Skeletal muscle tissue (tissue), 4 donors: Measurements from ENCODE around the gene PDE6B. TPM values are rescaled to one million over a fixed set of nuclear protein-coding genes. Genes with fewer than 3 reads are reported as not detected.

ENCODE experiments used
- H3K27ac ChIP-seq: one replicate; pipeline ENCODE4 v1.7.0; 2013; ENCODE audit warnings: mild to moderate bottlenecking, low read depth, low read length, inconsistent platforms
- H3K27me3 ChIP-seq, 3 donors: one replicate each; pipeline ENCODE4 v1.7.0; 2013; ENCODE audit warnings: low read length in 3 of 3; ENCODE audit not compliant: control insufficient read depth in 3 of 3, insufficient read depth in 3 of 3
- H3K36me3 ChIP-seq, 3 donors: one replicate each; pipeline ENCODE4 v1.7.0; 2013; ENCODE audit warnings: low read length in 3 of 3; ENCODE audit not compliant: control insufficient read depth in 3 of 3, insufficient read depth in 3 of 3
- H3K4me1 ChIP-seq, 3 donors: one replicate each; pipeline ENCODE4 v1.7.0; 2013; ENCODE audit warnings: low read length in 3 of 3, mild to moderate bottlenecking in 3 of 3; ENCODE audit not compliant: control insufficient read depth in 3 of 3, insufficient read depth in 3 of 3
- H3K4me3 ChIP-seq, 3 donors: one replicate each; pipeline ENCODE4 v1.7.0; 2013; ENCODE audit warnings: low read length in 3 of 3
- H3K9ac ChIP-seq, 3 donors: one replicate each; pipeline ENCODE4 v1.7.0; 2013; ENCODE audit warnings: low read length in 3 of 3, mild to moderate bottlenecking in 3 of 3, moderate library complexity in 2 of 3, low read depth in 1 of 3
- H3K9me3 ChIP-seq, 3 donors: one replicate each; pipeline ENCODE4 v1.7.0; 2013; ENCODE audit warnings: low read length in 3 of 3; ENCODE audit not compliant: control insufficient read depth in 3 of 3
- total RNA-seq: library from RNA; depleted of rRNA; stranded (reverse); fragments of >200 nt; gene quantifications from one replicate; pipeline ENCODE4 v1.2.3, GENCODE V29; 2014
- donor health status: Osteomylitis.

The PDE6B gene
- total RNA-seq, 1 donor from 2014 or later: 8.9 TPM

DNA sequence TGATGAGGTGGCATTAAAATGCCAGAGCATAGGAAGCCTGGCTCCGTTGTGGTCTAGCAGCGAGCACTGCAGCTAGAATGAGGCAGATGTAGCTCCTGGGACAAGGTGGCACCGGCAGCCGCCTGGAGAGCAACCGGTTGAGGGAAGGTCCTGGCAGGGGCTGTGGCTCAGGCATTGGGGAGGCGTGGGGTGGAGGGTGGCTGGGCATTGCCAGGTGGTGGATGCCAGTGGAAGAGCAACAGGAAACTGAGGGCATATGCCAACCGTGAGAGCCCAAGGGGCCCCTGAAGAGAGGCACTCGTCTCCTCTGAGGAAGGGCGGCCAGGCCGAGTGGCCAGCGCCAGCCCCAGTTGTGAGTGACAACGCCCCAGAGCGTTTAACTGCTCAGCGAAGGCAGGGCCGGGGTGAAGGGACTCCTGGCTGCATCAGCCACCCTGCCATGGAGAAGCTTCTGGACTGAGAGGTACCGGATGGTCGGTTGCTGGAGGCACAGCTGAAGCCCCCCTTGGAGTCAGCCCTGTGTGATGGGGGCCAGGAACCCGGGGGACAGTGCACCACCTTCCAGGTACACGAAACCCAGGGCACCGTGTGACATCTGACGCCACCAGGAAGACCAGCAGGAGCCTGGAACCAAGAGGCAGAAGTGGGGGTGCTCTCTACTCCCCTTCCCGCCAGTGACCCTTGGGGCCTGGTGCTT is 13.2 kb upstream of the PDE6B start:
- H3K9me3 ChIP-seq: peaks cover 0 to 3% (median 0%) of the 10 kb centered on the region in 3 donors
- H3K36me3 ChIP-seq: no peaks in the 10 kb centered on the region
- H3K4me1 ChIP-seq: no peaks in the 10 kb centered on the region
- peaks cover 0 to 16% (median 5%) of the 10 kb centered on the region in 3 donors for H3K27me3 ChIP-seq
- no peak overlapping the region for H3K9ac ChIP-seq
- H3K27ac ChIP-seq: no peak overlapping the region
- H3K4me3 ChIP-seq: no peak overlapping the region

GRCh38 chr4:612749-613125 is 12.6 kb upstream of the PDE6B start:
- Histone ChIP-seq H3K4me1 (no peaks in the 10 kb centered on the region), H3K9ac (no peak overlapping the region), H3K4me3 (no peak overlapping the region), H3K36me3 (no peaks in the 10 kb centered on the region), H3K27me3 (peaks cover 0 to 19% (median 8%) of the 10 kb centered on the region in 3 donors), H3K27ac (no peak overlapping the region), H3K9me3 (peaks cover 0 to 3% (median 0%) of the 10 kb centered on the region in 3 donors)

GRCh38 chr4:613126-613525 is 12.2 kb upstream of the PDE6B start:
- Histone ChIP-seq H3K4me3 (no peak overlapping the region), H3K27ac (no peak overlapping the region), H3K9ac (no peak overlapping the region), H3K36me3 (no peaks in the 10 kb centered on the region), H3K9me3 (peaks cover 0 to 3% (median 0%) of the 10 kb centered on the region in 3 donors), H3K4me1 (no peaks in the 10 kb centered on the region), H3K27me3 (peaks cover 4 to 19% (median 11%) of the 10 kb centered on the region in 3 donors)

DNA sequence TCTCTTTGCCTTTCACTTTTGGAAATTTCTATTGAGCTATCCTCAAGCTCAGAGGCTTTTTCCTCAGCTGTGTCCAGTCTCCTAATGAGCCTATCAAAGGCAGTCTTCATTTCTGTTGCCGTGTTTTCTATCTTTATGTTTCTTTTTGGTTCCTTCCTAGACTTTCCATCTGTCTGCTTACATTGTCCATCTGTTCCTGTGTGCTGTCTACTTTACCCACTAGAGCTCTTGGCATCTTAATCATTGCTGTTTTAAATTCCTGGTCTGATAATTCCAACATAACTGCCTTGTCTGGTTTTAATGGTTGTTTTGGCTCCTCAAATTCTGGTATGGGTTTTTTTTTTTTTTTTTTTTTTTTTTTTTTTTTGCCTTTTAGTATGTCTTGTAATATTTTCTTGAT is 9.3 kb upstream of the PDE6B start:
- Histone ChIP-seq H3K27ac (no peak overlapping the region), H3K9me3 (peaks cover 0 to 3% (median 2%) of the 10 kb centered on the region in 3 donors), H3K27me3 (peaks cover 4 to 19% (median 8%) of the 10 kb centered on the region in 3 donors), H3K9ac (no peak overlapping the region), H3K4me1 (no peaks in the 10 kb centered on the region), H3K4me3 (no peak overlapping the region), H3K36me3 (no peaks in the 10 kb centered on the region)

GRCh38 chr4:616911-617643 is 8.3 kb upstream of the PDE6B start:
- no peaks in the 10 kb centered on the region for H3K4me1 ChIP-seq
- no peak overlapping the region for H3K4me3 ChIP-seq
- peaks cover 0 to 2% (median under 1%) of the 10 kb centered on the region in 3 donors for H3K9me3 ChIP-seq
- peaks cover 4 to 20% (median 8%) of the 10 kb centered on the region in 3 donors for H3K27me3 ChIP-seq
- H3K36me3 ChIP-seq: no peaks in the 10 kb centered on the region
- no peak overlapping the region for H3K27ac ChIP-seq
- H3K9ac ChIP-seq: no peak overlapping the region

DNA sequence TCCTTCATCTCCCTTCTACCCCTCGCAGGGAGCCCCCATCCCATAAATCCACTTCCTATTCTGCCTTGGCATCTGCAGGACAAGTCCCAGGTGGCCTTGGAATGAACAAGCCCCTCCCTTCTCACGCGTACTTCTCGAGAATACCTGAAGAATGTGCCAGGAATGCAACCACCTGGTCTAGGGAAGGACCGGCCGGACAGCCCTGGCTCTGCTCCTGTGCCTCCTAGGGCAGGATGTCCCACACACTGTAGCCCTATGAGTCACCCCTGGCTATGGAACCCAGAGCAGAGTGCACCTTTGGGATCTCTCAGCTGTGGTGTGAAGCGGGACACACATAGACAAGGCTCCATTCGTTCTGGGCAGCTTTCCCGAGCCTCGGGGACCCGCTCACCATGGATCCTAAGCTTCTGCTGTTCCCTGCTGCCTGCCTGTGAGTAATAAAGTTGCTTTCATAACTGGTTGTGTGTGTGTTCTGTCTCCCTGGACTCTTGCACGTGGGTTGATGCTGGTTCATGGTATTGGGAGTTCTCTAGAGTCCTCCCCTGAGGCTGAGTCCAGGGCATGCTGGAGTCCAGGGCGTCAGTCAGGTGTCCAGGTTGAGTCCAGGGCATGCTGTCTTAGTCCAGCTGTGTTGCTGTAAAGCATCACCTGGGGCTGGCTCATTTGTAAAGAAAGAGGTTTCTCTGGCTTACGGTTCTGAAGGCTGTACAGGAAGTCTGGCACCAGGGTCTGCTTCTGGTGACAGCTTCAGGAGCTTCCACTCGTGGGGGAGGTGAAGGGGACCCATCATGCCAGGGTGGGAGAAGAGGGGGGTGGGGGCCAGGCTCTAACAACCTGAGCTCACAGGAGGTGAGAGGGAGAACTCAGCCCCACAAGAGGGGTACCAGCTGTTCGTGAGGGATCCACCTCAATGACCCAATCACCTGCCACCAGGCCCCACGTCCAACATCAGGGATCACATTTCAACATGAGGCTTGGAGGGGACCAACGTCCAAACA is 7.4 kb upstream of the PDE6B start:
- Histone ChIP-seq H3K9ac (no peak overlapping the region), H3K4me3 (no peak overlapping the region), H3K27me3 (peaks cover 4 to 16% (median 10%) of the 10 kb centered on the region in 3 donors), H3K36me3 (no peaks in the 10 kb centered on the region), H3K27ac (no peak overlapping the region), H3K9me3 (peaks cover 0 to 2% (median 0%) of the 10 kb centered on the region in 3 donors), H3K4me1 (no peaks in the 10 kb centered on the region)

DNA sequence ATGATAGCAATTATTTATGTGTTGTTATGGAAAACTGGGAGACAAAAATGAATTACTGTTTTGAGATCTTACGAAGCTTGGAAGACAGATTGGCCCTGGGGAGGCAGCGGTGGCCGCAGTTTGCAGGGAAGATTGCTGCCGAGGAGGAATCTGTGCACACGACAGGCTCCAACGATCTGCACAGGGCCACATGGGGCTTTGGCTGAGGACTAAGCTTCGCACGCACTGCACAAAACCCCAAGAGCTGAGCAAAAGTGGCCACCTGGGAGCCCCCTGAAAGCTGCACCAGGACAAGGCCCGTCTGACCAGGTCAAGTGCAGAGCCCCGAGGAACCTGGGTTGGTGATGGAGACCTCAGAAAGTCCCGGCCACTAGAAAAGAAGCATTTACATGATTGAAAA is 5.2 kb upstream of the PDE6B start:
- Histone ChIP-seq H3K4me3 (no peak overlapping the region), H3K9ac (no peak overlapping the region), H3K27me3 (peaks cover 4 to 21% (median 18%) of the 10 kb centered on the region in 3 donors)

GRCh38 chr4:620851-621261 is 4.5 kb upstream of the PDE6B start:
- peaks cover 0 to 2% (median 0%) of the 10 kb centered on the region in 3 donors for H3K9me3 ChIP-seq
- no peak overlapping the region for H3K4me3 ChIP-seq
- no peaks in the 10 kb centered on the region for H3K4me1 ChIP-seq
- no peaks in the 10 kb centered on the region for H3K36me3 ChIP-seq
- H3K27me3 ChIP-seq: peaks cover 4 to 21% (median 19%) of the 10 kb centered on the region in 3 donors
- H3K27ac ChIP-seq: no peak overlapping the region
- H3K9ac ChIP-seq: no peak overlapping the region

More for the DNA sequence above, 5.2 kb upstream of the PDE6B start:
- Histone ChIP-seq H3K4me1 (no peaks in the 10 kb centered on the region), H3K9me3 (peaks cover 0 to 2% (median 0%) of the 10 kb centered on the region in 3 donors), H3K27ac (no peak overlapping the region), H3K36me3 (no peaks in the 10 kb centered on the region)

GRCh38 chr4:621296-622070 is 3.9 kb upstream of the PDE6B start:
- no peak overlapping the region for H3K4me3 ChIP-seq
- H3K9ac ChIP-seq: no peak overlapping the region
- H3K9me3 ChIP-seq: peaks cover 0 to 2% (median 0%) of the 10 kb centered on the region in 3 donors
- no peaks in the 10 kb centered on the region for H3K4me1 ChIP-seq
- no peaks in the 10 kb centered on the region for H3K36me3 ChIP-seq
- H3K27ac ChIP-seq: no peak overlapping the region
- peaks cover 4 to 22% (median 21%) of the 10 kb centered on the region in 3 donors for H3K27me3 ChIP-seq
